Measurements from ENCODE around the gene RFNG. TPM values are rescaled to one million over a fixed set of nuclear protein-coding genes. Genes with fewer than 3 reads are reported as not detected.
A peak's percentile ranks its signal among the peaks of the same experiment; 100 is the strongest.

Gene RFNG
- total and polyA plus RNA-seq, 10 of the 15 experiments (the other 5 are each of a cell fraction or from before 2014, with no cell fraction given) = 0.10 to 19.6 (median 6.2) TPM

DNA sequence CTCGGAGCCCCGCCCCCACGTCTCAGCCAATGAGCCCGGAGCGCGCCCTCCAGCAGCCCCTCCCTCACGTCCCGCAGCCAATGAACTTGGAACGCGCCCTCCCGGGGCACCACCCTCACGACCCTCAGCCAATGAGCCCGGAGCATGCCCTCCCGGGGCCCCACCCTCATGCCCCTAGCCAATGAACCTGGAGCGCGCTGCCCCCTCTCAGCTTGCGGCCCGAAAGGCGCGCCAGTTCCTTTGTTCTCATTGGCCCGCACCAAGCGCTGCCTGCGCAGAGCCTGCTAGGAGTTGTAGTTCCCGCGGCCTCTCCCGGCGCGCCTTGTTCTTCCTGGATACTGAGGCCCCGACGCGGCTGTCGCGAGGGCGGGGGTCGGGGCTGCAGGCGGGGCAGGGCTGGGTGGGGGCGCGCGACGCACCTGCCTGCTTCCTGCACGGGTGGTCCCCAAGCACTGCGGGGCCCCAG, 28.6 kb downstream of the RFNG start, which contains the start of gene LRRC45 (continued):
- TF ChIP-seq NR2C1 (IDR thresholded peaks at IDR 0.05) = peak; percentile 40; the same call in 1 of the 2 replicates
- TF ChIP-seq, protein P1, sequence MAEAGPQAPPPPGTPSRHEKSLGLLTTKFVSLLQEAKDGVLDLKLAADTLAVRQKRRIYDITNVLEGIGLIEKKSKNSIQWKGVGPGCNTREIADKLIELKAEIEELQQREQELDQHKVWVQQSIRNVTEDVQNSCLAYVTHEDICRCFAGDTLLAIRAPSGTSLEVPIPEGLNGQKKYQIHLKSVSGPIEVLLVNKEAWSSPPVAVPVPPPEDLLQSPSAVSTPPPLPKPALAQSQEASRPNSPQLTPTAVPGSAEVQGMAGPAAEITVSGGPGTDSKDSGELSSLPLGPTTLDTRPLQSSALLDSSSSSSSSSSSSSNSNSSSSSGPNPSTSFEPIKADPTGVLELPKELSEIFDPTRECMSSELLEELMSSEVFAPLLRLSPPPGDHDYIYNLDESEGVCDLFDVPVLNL (IDR thresholded peaks at IDR 0.05; ENCODE audit: low read depth, low read length) = peak; percentile 64

DNA sequence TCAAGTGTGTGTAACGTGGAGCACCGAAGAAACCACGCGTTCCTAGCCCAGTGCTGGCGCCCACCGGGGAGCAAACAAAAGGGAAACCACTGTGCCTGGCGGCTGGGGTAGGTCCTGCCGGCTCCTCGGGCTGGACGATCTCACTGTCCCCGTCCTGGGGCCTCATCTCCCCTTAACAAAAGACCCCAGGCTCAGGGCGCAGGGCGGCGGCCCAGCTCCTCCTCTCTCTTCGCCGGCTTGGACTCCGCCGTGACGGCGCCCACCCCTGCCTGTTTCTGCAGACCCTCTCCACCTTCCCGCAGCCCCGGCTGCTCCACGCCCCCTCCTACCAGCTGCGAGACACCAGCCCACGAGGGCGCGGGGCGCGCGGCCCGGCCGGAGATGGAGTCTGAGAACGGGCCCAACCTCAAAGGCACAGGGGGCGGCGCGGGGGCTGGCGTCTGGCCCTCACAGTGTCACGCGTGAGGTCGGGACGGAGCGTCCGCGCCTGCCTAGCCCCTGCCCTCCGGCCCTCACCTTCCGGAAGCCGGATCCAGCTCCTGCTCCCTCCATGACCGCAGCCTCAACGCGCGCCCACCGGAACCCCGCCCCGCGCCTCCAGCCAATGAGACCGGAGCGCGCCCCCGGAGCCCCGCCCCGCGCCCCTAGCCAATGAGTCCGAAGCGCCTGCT, 29.2 kb downstream of the RFNG start, which contains the start of gene CENPX:
Gene CENPX (minus strand): TSS at position 569 of the 671 bp plus-strand sequence. CDS start 17 bp downstream, at position 552.
- in situ Hi-C loops (cut with MboI) = no loop called here
- ATAC-seq = no peak
- 1% methylated on average over 44 of the region's 64 CpGs for WGBS (ENCODE audit: insufficient coverage, insufficient replicate concordance, low lambda C conversion rate, missing lambda C conversion rate)
- intact Hi-C loops (cut with micrococcal nuclease; ENCODE audit: unreplicated experiment) = loop anchor here (5.0 kb wide), 1 partner anchor 160 kb away; the partner anchor contains the start of gene P4HB
- POLR2A ChIA-PET = interaction anchor here (0.6 to 2.6 kb wide), 10 partner anchors 15 to 189 kb away, joined by 3 to 13 read pairs (median 4); partner anchors contain the start of genes ALYREF, ANAPC11, DCXR and FASN
- peaks cover 26% of the 10 kb centered on the region for H3K79me2 ChIP-seq (ENCODE audit: control insufficient read depth, insufficient read depth, low read length)
- no peaks in the 10 kb centered on the region; a peak in 2 of 4 replicates for H3K36me3 ChIP-seq (ENCODE audit: control insufficient read depth in 2 of 2, insufficient read depth in 2 of 2, low read length in 1 of 2)
- H3K4me2 ChIP-seq (ENCODE audit: control insufficient read depth, insufficient read depth) = peak within 1 kb of the TSS; percentile 96
- TSS peak; percentile 75 for BruUV-seq (replicated peaks)
- H3K9ac ChIP-seq (ENCODE audit: control insufficient read depth, insufficient read depth, low read length) = peak within 1 kb of the TSS; percentile 85
- peak within 1 kb of the TSS; percentile 69 for H3K27ac ChIP-seq (ENCODE audit: control insufficient read depth, insufficient read depth)
- FAIRE-seq = no peak
- H3K9me3 ChIP-seq (replicated peaks; ENCODE audit: control insufficient read depth, insufficient read depth, low read length) = no peaks in the 10 kb centered on the region
- no peaks in the 10 kb centered on the region for H4K20me1 ChIP-seq (ENCODE audit: control insufficient read depth, insufficient read depth)
- no peak for DNase-seq (ENCODE audit: low read depth, low spot score)
- H3K27me3 ChIP-seq (replicated peaks in 1 of 2; ENCODE audit: control insufficient read depth in 2 of 2, insufficient read depth in 2 of 2, low read length in 1 of 2) = no peaks in the 10 kb centered on the region
- SMC1A ChIA-PET (ENCODE audit: uncharacterized antibody, unreplicated experiment) = interaction anchor here (0.9 to 1.8 kb wide), 7 partner anchors 15 to 287 kb away, joined by 3 to 9 read pairs (median 4); partner anchors contain the start of gene DCXR
- peak within 1 kb of the TSS; percentile 95 for H3K4me3 ChIP-seq
- peaks cover 14% of the 10 kb centered on the region for H3K4me1 ChIP-seq (ENCODE audit: control insufficient read depth, insufficient read depth, low read length)
- CTCF ChIA-PET = interaction anchor here (0.6 to 5.0 kb wide), 12 partner anchors 12 to 288 kb away, joined by 3 to 89 read pairs (median 5); partner anchors contain the start of genes DCXR and NOTUM
- peak within 1 kb of the TSS; percentile 94 for H2AFZ ChIP-seq (ENCODE audit: control insufficient read depth, low read depth, low read length)
- RAD21 ChIA-PET (ENCODE audit: unreplicated experiment) = interaction anchor here (0.6 to 4.4 kb wide), 8 partner anchors 12 to 132 kb away, joined by 3 to 68 read pairs (median 6); partner anchors contain the start of genes DCXR and NOTUM
- no peak for TF ChIP-seq HCFC1 (IDR thresholded peaks at IDR 0.05; ENCODE audit: low read length)
- TF ChIP-seq YY1 (IDR thresholded peaks at IDR 0.05; ENCODE audit: low read depth, low read length) = peak; percentile 64
- TF ChIP-seq, protein P2, sequence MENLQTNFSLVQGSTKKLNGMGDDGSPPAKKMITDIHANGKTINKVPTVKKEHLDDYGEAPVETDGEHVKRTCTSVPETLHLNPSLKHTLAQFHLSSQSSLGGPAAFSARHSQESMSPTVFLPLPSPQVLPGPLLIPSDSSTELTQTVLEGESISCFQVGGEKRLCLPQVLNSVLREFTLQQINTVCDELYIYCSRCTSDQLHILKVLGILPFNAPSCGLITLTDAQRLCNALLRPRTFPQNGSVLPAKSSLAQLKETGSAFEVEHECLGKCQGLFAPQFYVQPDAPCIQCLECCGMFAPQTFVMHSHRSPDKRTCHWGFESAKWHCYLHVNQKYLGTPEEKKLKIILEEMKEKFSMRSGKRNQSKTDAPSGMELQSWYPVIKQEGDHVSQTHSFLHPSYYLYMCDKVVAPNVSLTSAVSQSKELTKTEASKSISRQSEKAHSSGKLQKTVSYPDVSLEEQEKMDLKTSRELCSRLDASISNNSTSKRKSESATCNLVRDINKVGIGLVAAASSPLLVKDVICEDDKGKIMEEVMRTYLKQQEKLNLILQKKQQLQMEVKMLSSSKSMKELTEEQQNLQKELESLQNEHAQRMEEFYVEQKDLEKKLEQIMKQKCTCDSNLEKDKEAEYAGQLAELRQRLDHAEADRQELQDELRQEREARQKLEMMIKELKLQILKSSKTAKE (IDR thresholded peaks at IDR 0.05; ENCODE audit: low read depth, poor library complexity, severe bottlenecking) = no peak
- TF ChIP-seq LARP7 (IDR thresholded peaks at IDR 0.05) = peak; percentile 81
- TF ChIP-seq, protein P3, sequence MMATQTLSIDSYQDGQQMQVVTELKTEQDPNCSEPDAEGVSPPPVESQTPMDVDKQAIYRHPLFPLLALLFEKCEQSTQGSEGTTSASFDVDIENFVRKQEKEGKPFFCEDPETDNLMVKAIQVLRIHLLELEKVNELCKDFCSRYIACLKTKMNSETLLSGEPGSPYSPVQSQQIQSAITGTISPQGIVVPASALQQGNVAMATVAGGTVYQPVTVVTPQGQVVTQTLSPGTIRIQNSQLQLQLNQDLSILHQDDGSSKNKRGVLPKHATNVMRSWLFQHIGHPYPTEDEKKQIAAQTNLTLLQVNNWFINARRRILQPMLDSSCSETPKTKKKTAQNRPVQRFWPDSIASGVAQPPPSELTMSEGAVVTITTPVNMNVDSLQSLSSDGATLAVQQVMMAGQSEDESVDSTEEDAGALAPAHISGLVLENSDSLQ (IDR thresholded peaks at IDR 0.05) = no peak
- TF ChIP-seq ZNF217 (IDR thresholded peaks at IDR 0.05) = no peak
- TF ChIP-seq MYB (IDR thresholded peaks at IDR 0.05; ENCODE audit: borderline replicate concordance, low read depth, low read length) = no peak
- no peak for TF ChIP-seq EZH2 (IDR thresholded peaks at IDR 0.05; ENCODE audit: borderline replicate concordance, control insufficient read depth, low read depth, low read length)
- TF ChIP-seq, protein P4, sequence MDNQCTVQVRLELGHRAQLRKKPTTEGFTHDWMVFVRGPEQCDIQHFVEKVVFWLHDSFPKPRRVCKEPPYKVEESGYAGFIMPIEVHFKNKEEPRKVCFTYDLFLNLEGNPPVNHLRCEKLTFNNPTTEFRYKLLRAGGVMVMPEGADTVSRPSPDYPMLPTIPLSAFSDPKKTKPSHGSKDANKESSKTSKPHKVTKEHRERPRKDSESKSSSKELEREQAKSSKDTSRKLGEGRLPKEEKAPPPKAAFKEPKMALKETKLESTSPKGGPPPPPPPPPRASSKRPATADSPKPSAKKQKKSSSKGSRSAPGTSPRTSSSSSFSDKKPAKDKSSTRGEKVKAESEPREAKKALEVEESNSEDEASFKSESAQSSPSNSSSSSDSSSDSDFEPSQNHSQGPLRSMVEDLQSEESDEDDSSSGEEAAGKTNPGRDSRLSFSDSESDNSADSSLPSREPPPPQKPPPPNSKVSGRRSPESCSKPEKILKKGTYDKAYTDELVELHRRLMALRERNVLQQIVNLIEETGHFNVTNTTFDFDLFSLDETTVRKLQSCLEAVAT (IDR thresholded peaks at IDR 0.05) = no peak
- TF ChIP-seq MXI1 (IDR thresholded peaks at IDR 0.05; ENCODE audit: low read depth, low read length) = peak; percentile 39
- 0 out of 3 replicates have a peak, but pooled peaks of 1 of the 2 experiments have one; percentile 14 for TF ChIP-seq EGR1 (IDR thresholded peaks at IDR 0.05; ENCODE audit: borderline replicate concordance in 1 of 2, low read depth in 2 of 2, low read length in 2 of 2)
- TF ChIP-seq SREBF1 (IDR thresholded peaks at IDR 0.05; ENCODE audit: low read length) = no peak
- TF ChIP-seq CBX3 (IDR thresholded peaks at IDR 0.05; ENCODE audit: borderline replicate concordance, low read depth) = no peak
